WERI-Rb-1 (cell line): ENCODE data around the gene C21orf58.

Experiments used
- DNase-seq: peaks from one replicate; pipeline ENCODE4 v3.0.0-alpha.2; 2020
- H3K27ac ChIP-seq: fragments of 250-450 bp; sonication (Bioruptor Pico); 2 replicates; pipeline ENCODE4 v1.5.1; 2020; ENCODE audit warnings: mild to moderate bottlenecking, moderate library complexity
- H3K27me3 ChIP-seq: fragments of 250-450 bp; sonication (Bioruptor Pico); 2 replicates; pipeline ENCODE4 v1.5.1; 2021; ENCODE audit warnings: mild to moderate bottlenecking, low read depth, moderate library complexity; ENCODE audit not compliant: insufficient read depth, severe bottlenecking
- H3K36me3 ChIP-seq: fragments of 250-450 bp; sonication (Bioruptor Pico); 2 replicates; pipeline ENCODE4 v1.5.1; 2020; ENCODE audit warnings: mild to moderate bottlenecking, moderate library complexity
- H3K4me3 ChIP-seq: 2 replicates; pipeline ENCODE4 v1.5.1; 2011; ENCODE audit warnings: low read depth, mild to moderate bottlenecking, control low read depth, low read length
- H3K9me3 ChIP-seq: fragments of 250-450 bp; sonication (Bioruptor Pico); 2 replicates; pipeline ENCODE4 v1.5.1; 2021; ENCODE audit warnings: mild to moderate bottlenecking, moderate library complexity; ENCODE audit not compliant: severe bottlenecking
- TF ChIP-seq, protein P1 (sequence below): IDR thresholded peaks from 2 replicates; pipeline ENCODE4 v1.5.1; 2011; ENCODE audit warnings: low read depth, mild to moderate bottlenecking, control low read depth, inconsistent platforms, low read length

C21orf58 gene

DNA sequence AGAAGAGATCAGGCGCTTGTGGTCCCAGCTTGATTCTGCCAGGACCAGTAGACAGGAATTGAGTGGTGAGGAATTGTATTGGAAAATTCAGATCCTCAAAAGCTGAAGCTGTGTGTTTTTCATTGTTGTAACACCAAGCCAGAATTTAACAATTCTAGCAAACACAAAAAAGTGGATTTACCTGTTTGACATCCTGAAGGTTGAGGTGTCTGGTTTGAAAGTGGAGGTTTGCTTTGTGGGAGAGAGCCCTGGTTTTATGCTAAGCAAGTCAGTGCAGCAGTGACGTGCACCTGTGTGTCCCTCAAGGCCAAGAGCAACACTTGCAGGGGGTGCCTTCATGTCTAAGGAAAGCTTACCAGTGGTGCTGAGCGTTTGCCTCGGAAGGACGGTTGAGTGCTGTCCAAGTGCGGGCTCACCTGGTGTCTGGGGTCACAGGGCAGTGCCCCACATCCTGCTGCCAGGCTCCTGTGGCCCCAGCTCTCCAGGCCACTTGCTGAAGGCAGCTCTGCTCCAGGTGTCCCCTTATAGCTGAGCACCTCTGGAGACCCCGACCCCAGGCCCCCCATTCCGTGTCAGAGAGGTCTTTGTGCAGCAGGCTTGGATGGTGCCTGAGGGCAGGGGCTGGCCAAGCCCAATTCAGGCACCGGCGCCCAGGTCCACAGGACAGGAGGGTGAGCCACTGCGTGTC is 27.9 kb upstream of the C21orf58 start:
- peaks cover 100% of the 10 kb centered on the region for H3K36me3 ChIP-seq
- no peak for DNase-seq
- no peak overlapping the region for H3K27ac ChIP-seq
- TF ChIP-seq, protein P1, sequence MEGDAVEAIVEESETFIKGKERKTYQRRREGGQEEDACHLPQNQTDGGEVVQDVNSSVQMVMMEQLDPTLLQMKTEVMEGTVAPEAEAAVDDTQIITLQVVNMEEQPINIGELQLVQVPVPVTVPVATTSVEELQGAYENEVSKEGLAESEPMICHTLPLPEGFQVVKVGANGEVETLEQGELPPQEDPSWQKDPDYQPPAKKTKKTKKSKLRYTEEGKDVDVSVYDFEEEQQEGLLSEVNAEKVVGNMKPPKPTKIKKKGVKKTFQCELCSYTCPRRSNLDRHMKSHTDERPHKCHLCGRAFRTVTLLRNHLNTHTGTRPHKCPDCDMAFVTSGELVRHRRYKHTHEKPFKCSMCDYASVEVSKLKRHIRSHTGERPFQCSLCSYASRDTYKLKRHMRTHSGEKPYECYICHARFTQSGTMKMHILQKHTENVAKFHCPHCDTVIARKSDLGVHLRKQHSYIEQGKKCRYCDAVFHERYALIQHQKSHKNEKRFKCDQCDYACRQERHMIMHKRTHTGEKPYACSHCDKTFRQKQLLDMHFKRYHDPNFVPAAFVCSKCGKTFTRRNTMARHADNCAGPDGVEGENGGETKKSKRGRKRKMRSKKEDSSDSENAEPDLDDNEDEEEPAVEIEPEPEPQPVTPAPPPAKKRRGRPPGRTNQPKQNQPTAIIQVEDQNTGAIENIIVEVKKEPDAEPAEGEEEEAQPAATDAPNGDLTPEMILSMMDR = no peak
- no peak overlapping the region for H3K4me3 ChIP-seq
- H3K9me3 ChIP-seq = no peaks in the 10 kb centered on the region
- H3K27me3 ChIP-seq = no peaks in the 10 kb centered on the region

DNA sequence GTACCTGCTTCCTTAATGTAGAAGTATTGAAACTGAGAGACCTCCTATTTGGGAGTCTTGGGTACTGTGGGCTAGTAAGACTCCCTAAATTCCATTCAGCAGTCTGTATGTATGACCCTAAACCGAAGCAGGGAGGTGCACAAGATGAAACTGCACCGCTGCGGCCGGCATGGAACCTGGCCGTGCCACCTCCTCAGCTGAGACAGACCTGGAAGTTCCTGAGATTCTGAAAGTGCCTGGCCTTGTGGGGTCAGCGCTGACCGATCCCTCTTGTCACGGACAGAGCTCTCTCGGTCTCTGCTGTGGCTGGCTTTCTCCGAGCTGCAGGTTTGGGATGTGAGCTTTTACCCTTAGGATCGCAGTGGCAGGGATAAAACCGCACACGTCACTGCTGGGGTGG is 27.3 kb upstream of the C21orf58 start:
- TF ChIP-seq, protein P1 = no peak
- DNase-seq = no peak
- H3K9me3 ChIP-seq = no peaks in the 10 kb centered on the region
- no peaks in the 10 kb centered on the region for H3K27me3 ChIP-seq
- H3K4me3 ChIP-seq = no peak overlapping the region
- H3K36me3 ChIP-seq = peaks cover 100% of the 10 kb centered on the region
- no peak overlapping the region for H3K27ac ChIP-seq

DNA sequence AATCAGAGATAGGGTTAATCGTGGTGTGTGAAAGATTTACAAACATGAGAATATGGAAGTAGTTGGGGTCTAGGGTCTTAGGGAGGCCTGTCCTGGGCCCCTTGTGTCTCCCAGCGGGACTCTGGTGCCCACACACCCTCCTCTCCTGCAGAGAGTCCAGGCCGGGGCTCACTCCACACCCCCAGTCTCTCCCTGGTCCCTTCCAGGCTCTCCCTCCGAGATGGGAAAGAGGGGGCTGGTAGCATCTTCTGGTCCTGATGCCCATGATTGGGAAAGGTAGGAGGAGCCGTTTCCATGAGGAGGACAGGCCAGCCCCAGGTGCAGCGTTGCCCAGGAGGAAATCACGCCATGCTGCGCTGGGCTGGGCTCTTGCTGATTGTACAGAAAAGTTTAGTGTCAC is 26.9 kb upstream of the C21orf58 start:
- Histone ChIP-seq H3K27ac (no peak overlapping the region), H3K9me3 (no peaks in the 10 kb centered on the region), H3K36me3 (peaks cover 100% of the 10 kb centered on the region), H3K4me3 (no peak overlapping the region), H3K27me3 (no peaks in the 10 kb centered on the region)
- no peak for DNase-seq
- TF ChIP-seq, protein P1 = no peak

GRCh38 chr21:46349134-46349760 is 25.6 kb upstream of the C21orf58 start:
- H3K9me3 ChIP-seq = no peaks in the 10 kb centered on the region
- H3K36me3 ChIP-seq = peaks cover 100% of the 10 kb centered on the region
- no peaks in the 10 kb centered on the region for H3K27me3 ChIP-seq
- no peak for DNase-seq
- no peak overlapping the region for H3K4me3 ChIP-seq
- TF ChIP-seq, protein P1 = no peak
- H3K27ac ChIP-seq = no peak overlapping the region

GRCh38 chr21:46347791-46348381 is 24.2 kb upstream of the C21orf58 start:
- TF ChIP-seq, protein P1 = no peak
- H3K9me3 ChIP-seq = no peaks in the 10 kb centered on the region
- DNase-seq = no peak
- H3K4me3 ChIP-seq = no peak overlapping the region
- H3K27me3 ChIP-seq = no peaks in the 10 kb centered on the region
- H3K27ac ChIP-seq = no peak overlapping the region
- H3K36me3 ChIP-seq = peaks cover 92% of the 10 kb centered on the region
